Measurements from ENCODE around the gene RCBTB2.

RCBTB2 gene

DNA sequence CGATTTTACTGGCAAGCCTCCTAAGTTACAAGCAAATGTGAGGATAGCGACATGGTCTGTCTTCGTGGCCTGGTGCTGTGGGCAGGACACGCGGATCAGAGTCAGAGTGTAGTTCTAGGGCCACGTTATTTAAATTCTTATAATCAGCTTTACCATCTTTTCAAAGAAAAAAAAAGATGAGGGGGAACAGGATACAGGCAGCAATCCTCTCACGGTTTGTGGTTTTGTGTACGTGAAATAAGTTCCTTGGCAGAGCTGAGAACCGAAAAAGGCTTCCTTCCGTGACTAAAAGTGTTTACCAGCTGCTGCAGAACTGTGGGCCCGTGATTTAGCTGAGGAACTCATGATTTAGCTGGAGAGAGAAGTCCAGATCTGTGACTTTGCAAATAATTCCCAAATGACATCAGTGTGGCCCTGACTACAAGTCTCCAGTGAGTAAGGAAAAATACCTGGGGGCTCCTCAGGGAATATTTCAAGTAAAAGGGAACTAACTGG lies 27.2 kb downstream of the RCBTB2 start:
- Histone ChIP-seq H3K4me3 (no peak overlapping the region), H3K27ac (peak overlapping the region; percentile 80 to 84), H3K36me3 (peaks cover 0 to 16% (median 0%) of the 10 kb centered on the region in 3 donors), H3K27me3 (no peaks in the 10 kb centered on the region), H3K9me3 (no peaks in the 10 kb centered on the region), H3K4me1 (peaks cover 0 to 22% (median 7%) of the 10 kb centered on the region in 4 donors)
- intact Hi-C loops (cut with DNase I; ENCODE audit: low total_unique reads), result no loop called here
- TF ChIP-seq, protein P1, sequence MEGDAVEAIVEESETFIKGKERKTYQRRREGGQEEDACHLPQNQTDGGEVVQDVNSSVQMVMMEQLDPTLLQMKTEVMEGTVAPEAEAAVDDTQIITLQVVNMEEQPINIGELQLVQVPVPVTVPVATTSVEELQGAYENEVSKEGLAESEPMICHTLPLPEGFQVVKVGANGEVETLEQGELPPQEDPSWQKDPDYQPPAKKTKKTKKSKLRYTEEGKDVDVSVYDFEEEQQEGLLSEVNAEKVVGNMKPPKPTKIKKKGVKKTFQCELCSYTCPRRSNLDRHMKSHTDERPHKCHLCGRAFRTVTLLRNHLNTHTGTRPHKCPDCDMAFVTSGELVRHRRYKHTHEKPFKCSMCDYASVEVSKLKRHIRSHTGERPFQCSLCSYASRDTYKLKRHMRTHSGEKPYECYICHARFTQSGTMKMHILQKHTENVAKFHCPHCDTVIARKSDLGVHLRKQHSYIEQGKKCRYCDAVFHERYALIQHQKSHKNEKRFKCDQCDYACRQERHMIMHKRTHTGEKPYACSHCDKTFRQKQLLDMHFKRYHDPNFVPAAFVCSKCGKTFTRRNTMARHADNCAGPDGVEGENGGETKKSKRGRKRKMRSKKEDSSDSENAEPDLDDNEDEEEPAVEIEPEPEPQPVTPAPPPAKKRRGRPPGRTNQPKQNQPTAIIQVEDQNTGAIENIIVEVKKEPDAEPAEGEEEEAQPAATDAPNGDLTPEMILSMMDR (IDR thresholded peaks at IDR 0.05), result no peak
- DNase-seq, result peak; percentile 65 to 80

DNA sequence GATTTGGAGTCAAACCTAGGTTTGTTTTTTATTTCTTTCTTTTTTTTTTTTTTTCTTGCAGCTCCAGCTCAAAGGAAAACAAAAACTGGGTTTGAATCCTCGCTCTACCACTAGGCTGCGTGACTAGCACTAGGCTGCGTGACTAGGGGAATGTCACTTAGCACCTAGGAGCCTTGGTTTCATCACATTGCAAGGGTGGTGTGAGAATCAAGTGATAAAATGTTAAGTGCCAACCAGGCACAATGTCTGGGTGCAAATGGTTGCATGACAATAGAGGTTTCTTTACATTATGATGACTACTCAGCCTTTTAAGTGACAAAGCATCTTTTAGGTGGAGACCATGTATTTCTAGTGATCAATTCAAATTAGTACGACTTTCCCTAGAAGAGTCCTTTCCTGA lies 27.9 kb downstream of the RCBTB2 start:
- no peaks in the 10 kb centered on the region for H3K9me3 ChIP-seq
- peak overlapping the region; percentile 80 to 84 for H3K27ac ChIP-seq
- H3K27me3 ChIP-seq, result no peaks in the 10 kb centered on the region
- intact Hi-C loops (cut with DNase I; ENCODE audit: low total_unique reads), result no loop called here
- H3K4me3 ChIP-seq, result no peak overlapping the region
- TF ChIP-seq, protein P1 (IDR thresholded peaks at IDR 0.05), result no peak
- no peak for DNase-seq
- peaks cover 0 to 17% (median 0%) of the 10 kb centered on the region in 3 donors for H3K36me3 ChIP-seq
- peaks cover 0 to 22% (median 7%) of the 10 kb centered on the region in 4 donors for H3K4me1 ChIP-seq

DNA sequence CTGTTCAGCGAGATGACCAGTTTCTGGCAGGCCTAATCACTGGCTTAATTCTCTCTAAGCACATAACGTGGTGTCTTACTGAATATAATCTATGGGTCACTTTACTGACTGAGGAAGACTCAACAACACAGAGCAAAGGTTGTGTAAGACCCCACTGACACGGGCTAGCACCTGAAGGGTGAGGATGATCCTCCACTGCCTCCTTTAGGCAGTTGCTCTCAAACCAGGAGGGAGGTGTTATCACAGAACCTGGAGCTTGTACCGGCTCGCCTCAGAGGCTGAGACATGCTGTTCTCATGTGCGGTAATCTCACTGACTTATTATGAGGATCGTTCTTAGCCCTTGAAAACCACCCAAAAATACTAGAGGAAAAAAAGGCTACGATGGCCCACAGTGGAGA lies 28.3 kb downstream of the RCBTB2 start:
- no peak overlapping the region for H3K4me3 ChIP-seq
- H3K27ac ChIP-seq, result peak overlapping the region; percentile 80 to 84
- TF ChIP-seq, protein P1 (IDR thresholded peaks at IDR 0.05), result no peak
- intact Hi-C loops (cut with DNase I; ENCODE audit: low total_unique reads), result no loop called here
- no peaks in the 10 kb centered on the region for H3K27me3 ChIP-seq
- no peak for DNase-seq
- peaks cover 0 to 17% (median 0%) of the 10 kb centered on the region in 3 donors for H3K36me3 ChIP-seq
- H3K4me1 ChIP-seq, result peaks cover 0 to 22% (median 7%) of the 10 kb centered on the region in 4 donors
- no peaks in the 10 kb centered on the region for H3K9me3 ChIP-seq

DNA sequence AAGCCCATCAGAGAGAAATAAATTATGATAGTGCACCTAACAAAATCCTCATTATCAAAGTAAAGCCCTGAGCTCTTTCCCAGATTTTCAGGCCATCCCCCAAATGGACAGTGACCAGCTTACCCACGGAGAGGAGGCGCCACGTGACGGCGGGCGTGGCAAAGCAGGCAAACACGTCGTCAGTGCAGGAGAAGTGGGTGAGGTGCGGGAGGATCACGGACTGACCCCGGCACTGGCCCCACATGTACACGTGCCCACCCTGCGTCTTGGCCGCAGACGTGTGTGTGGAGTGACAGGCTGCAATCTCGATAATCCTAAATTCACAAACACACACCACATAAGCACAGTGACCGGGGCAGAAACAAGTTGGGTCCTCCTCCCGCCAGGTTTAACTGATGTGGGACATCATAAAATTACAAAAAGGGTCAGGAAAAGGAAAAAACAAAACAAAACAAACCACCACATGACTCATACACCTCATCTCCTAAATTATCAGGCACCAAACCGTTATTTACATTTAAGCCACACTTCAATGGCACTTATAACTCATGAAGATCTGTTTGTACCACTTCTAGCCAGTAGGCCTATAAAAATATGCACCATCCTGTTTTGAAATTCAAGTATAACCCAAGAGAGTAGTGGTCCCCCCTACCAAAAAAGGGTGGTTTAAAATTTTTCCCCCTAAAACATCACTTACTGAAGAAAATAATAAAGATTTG lies 30.1 kb downstream of the RCBTB2 start:
- peaks cover 0 to 22% (median 7%) of the 10 kb centered on the region in 4 donors for H3K4me1 ChIP-seq
- DNase-seq, result no peak
- intact Hi-C loops (cut with DNase I; ENCODE audit: low total_unique reads), result no loop called here
- H3K27me3 ChIP-seq, result no peaks in the 10 kb centered on the region
- peaks cover 0 to 16% (median 0%) of the 10 kb centered on the region in 3 donors for H3K36me3 ChIP-seq
- TF ChIP-seq, protein P1 (IDR thresholded peaks at IDR 0.05), result no peak
- no peak overlapping the region for H3K27ac ChIP-seq
- no peaks in the 10 kb centered on the region for H3K9me3 ChIP-seq
- no peak overlapping the region for H3K4me3 ChIP-seq

DNA sequence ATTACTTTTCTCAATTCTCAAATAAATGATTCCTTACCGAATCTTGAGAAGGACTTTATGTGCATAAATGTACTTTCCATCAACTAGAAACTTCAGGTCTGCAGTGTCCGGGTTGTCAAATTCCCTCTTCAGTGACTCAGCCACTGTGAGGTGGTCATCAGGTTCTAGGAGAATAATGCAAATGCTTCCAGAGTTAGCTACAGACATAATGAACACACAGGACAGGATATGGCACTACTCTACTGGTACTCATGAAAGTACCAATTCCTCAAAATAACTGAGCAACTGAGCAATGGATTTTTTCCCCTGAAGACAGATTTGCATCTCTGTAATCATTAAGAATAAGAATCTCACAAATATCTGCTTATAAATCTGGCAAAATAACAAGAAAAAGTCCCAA lies 31.2 kb downstream of the RCBTB2 start:
- Histone ChIP-seq H3K27me3 (no peaks in the 10 kb centered on the region), H3K4me1 (peaks cover 0 to 17% (median 4%) of the 10 kb centered on the region in 4 donors), H3K36me3 (peaks cover 0 to 16% (median 0%) of the 10 kb centered on the region in 3 donors), H3K27ac (no peak overlapping the region), H3K9me3 (no peaks in the 10 kb centered on the region), H3K4me3 (no peak overlapping the region)
- no peak for DNase-seq
- TF ChIP-seq, protein P1 (IDR thresholded peaks at IDR 0.05), result no peak
- intact Hi-C loops (cut with DNase I; ENCODE audit: low total_unique reads), result no loop called here

Measured in tibial artery (tissue), 4 donors.